K562 (cell line): ENCODE data around the gene JUP.

Experiments
- BDP1 ChIP-seq: IDR thresholded peaks from 3 replicates; pipeline ENCODE4 v1.6.1; 2011; ENCODE audit not compliant: insufficient read length, insufficient read depth
- CHD2 ChIP-seq: IDR thresholded peaks from 2 replicates; pipeline ENCODE4 v1.6.1; 2011; ENCODE audit warnings: low read depth, low read length
- EHMT2 ChIP-seq: fragments of 450-650 bp; IDR thresholded peaks from 2 replicates; pipeline ENCODE4 v1.6.1; 2018; ENCODE audit warnings: antibody characterized with exemption
- ESRRA ChIP-seq: fragments of 450-650 bp; IDR thresholded peaks from 2 replicates; pipeline ENCODE4 v1.6.1; 2014; ENCODE audit warnings: low read depth, mild to moderate bottlenecking, moderate library complexity, borderline replicate concordance
- MYC ChIP-seq, 2 experiments: fragments of 250-450 bp in 1 of 2; sonication (Bioruptor Pico) in 1 of 2; IDR thresholded peaks; 2 replicates each; pipeline versions ENCODE4 v1.5.1 to v1.6.1; 2012 to 2021; ENCODE audit warnings: low read depth in 2 of 2, borderline replicate concordance in 1 of 2, improper control_type of control experiment in 1 of 2, low read length in 1 of 2, mild to moderate bottlenecking in 1 of 2, moderate library complexity in 1 of 2
- SRSF3 ChIP-seq: fragments of 200-400 bp; formaldehyde crosslinking; IDR thresholded peaks from 2 replicates; pipeline ENCODE4 v1.6.1; 2016; ENCODE audit warnings: mild to moderate bottlenecking, low read length, moderate library complexity; ENCODE audit not compliant: insufficient read depth
- ZNF780A ChIP-seq: fragments of 250-450 bp; sonication (Bioruptor Pico); IDR thresholded peaks from 2 replicates; pipeline ENCODE4 v1.5.0; 2021; ENCODE audit warnings: mild to moderate bottlenecking
- ZNF79 ChIP-seq: fragments of 250-450 bp; sonication (Bioruptor Pico); IDR thresholded peaks from 2 replicates; pipeline ENCODE4 v1.4.0; 2020; ENCODE audit warnings: low read depth, mild to moderate bottlenecking, moderate library complexity
- TF ChIP-seq, protein P1 (sequence below): sonication (generic); formaldehyde crosslinking; IDR thresholded peaks from 2 replicates; pipeline ENCODE4 v1.8.1; 2023; ENCODE audit warnings: mild to moderate bottlenecking, missing genetic modification reagents, moderate library complexity

DNA sequence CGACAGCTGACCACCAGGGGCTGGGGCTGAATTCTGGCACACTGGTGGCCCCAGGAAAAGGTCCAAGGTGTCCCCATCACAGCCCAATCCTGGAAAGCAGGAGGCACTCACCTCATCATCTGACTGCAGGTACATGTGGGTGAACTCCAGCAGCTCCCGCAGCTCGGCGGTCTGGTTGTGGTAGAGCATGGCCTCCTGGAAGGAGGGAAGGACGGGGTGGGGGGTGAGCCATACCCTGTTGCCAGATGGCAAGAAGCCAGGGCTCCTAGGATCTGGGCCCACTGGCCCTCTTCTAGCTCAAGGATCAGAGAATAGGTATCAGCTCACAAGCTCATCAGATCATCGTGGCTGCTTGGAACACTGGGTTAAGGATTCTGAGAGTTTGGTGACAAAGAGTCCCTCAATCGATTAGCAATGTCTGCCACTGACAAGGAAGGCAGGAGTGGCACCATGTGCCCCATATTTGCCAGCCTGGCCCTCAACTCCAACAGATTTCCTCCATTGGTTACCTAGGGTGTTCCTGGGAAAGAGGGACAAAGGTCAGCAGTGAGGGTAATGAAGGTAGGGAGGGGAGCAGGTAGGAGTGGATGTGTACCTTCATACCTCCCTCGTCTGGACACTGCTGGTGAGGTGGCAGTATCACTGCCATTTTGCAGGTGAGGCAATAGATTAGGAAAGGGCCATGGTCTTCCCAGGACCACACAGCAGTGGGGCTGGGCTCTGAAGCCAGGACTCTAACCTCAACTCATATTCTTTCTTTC lies 20.4 kb upstream of the JUP start:
- TF ChIP-seq EHMT2 = no peak
- no peak for TF ChIP-seq ZNF79 (CRISPR knock-in tag)
- no peak for TF ChIP-seq MYC (IDR thresholded peaks at IDR 0.05; ENCODE audit: low read depth, low read length)
- TF ChIP-seq MYC (CRISPR knock-in tag; IDR thresholded peaks at IDR 0.05; ENCODE audit: borderline replicate concordance, low read depth) = no peak
- no peak for TF ChIP-seq BDP1
- TF ChIP-seq ESRRA = no peak
- TF ChIP-seq SRSF3 = no peak
- TF ChIP-seq ZNF780A = no peak
- TF ChIP-seq, protein P1, sequence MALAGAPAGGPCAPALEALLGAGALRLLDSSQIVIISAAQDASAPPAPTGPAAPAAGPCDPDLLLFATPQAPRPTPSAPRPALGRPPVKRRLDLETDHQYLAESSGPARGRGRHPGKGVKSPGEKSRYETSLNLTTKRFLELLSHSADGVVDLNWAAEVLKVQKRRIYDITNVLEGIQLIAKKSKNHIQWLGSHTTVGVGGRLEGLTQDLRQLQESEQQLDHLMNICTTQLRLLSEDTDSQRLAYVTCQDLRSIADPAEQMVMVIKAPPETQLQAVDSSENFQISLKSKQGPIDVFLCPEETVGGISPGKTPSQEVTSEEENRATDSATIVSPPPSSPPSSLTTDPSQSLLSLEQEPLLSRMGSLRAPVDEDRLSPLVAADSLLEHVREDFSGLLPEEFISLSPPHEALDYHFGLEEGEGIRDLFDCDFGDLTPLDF = no peak
- no peak for TF ChIP-seq CHD2
